Measurements from ENCODE around the gene SYT2. TPM values are rescaled to one million over a fixed set of nuclear protein-coding genes. Genes with fewer than 3 reads are reported as not detected.

Gene SYT2
- polyA plus RNA-seq, 1 of the 3 experiments (the other 2 are of a cell fraction), result 0.03 TPM

- Histone ChIP-seq H3K4me2 (no peak overlapping the region), H3K9me2 (no peaks in the 10 kb centered on the region), H3K79me2 (ENCODE audit: insufficient read depth) (no peaks in the 10 kb centered on the region), H3K9ac (no peak overlapping the region), H3K27me3 (ENCODE audit: insufficient read depth) (no peaks in the 10 kb centered on the region; the same call in none of the 2 replicates), H3K9me3 (no peaks in the 10 kb centered on the region), H2AFZ (ENCODE audit: low read depth) (no peak overlapping the region), H3K4me3 (ENCODE audit: low read depth in 2 of 2, low read length in 1 of 2) (no peak overlapping the region), H3K27ac (ENCODE audit: low read depth in 2 of 2, low read length in 1 of 2) (no peak overlapping the region), H3K36me3 (replicated peaks in 1 of 2; ENCODE audit: control insufficient read depth in 1 of 2, insufficient read depth in 2 of 2, low read length in 1 of 2) (no peaks in the 10 kb centered on the region), H3K4me1 (ENCODE audit: control insufficient read depth in 1 of 2, insufficient read depth in 2 of 2, low read depth in 1 of 2, low read length in 1 of 2) (peaks cover 0 to 9% of the 10 kb centered on the region in 2 experiments; a peak in 1 of 4 replicates), H3F3A (replicated peaks; ENCODE audit: insufficient read depth) (no peaks in the 10 kb centered on the region), H4K20me1 (ENCODE audit: insufficient read depth) (no peaks in the 10 kb centered on the region)
- TF ChIP-seq POLR2AphosphoS5 (IDR thresholded peaks at IDR 0.05; ENCODE audit: low read depth, low read length) (no peak), FOSL2 (IDR thresholded peaks at IDR 0.05; ENCODE audit: borderline replicate concordance, low read depth) (no peak), TEAD4 (IDR thresholded peaks at IDR 0.05; ENCODE audit: borderline replicate concordance, insufficient read depth) (no peak), MXI1 (IDR thresholded peaks at IDR 0.05; ENCODE audit: low read depth, low read length) (no peak)
- no peak for DNase-seq
- CTCF ChIA-PET, result interaction anchor here (0.8 to 4.4 kb wide), 9 partner anchors 10 to 195 kb away, joined by 3 to 38 read pairs (median 5); no protein-coding TSS in a partner anchor
- POLR2A ChIA-PET, result no interaction called here
- WGBS (ENCODE audit: low lambda C conversion rate), result 32% methylated on average over 6 of the region's 6 CpGs
Observed at GRCh38 chr1:202659541-202659940, 50.7 kb downstream of the SYT2 start.

GRCh38 chr1:202658769-202659168 is 51.5 kb downstream of the SYT2 start:
- Histone ChIP-seq H3K4me3 (ENCODE audit: low read depth in 2 of 2, low read length in 1 of 2) (no peak overlapping the region), H3K79me2 (ENCODE audit: insufficient read depth) (no peaks in the 10 kb centered on the region), H2AFZ (ENCODE audit: low read depth) (no peak overlapping the region), H3K4me2 (no peak overlapping the region), H4K20me1 (ENCODE audit: insufficient read depth) (no peaks in the 10 kb centered on the region), H3F3A (replicated peaks; ENCODE audit: insufficient read depth) (no peaks in the 10 kb centered on the region), H3K4me1 (ENCODE audit: control insufficient read depth in 1 of 2, insufficient read depth in 2 of 2, low read depth in 1 of 2, low read length in 1 of 2) (peaks cover 0 to 9% of the 10 kb centered on the region in 2 experiments; a peak in 1 of 4 replicates), H3K27ac (ENCODE audit: low read depth in 2 of 2, low read length in 1 of 2) (no peak overlapping the region), H3K9me3 (no peaks in the 10 kb centered on the region), H3K9ac (no peak overlapping the region), H3K9me2 (no peaks in the 10 kb centered on the region), H3K36me3 (replicated peaks in 1 of 2; ENCODE audit: control insufficient read depth in 1 of 2, insufficient read depth in 2 of 2, low read length in 1 of 2) (no peaks in the 10 kb centered on the region), H3K27me3 (ENCODE audit: insufficient read depth) (no peaks in the 10 kb centered on the region; the same call in none of the 2 replicates)
- ChIA-PET CTCF (interaction anchor here (0.7 to 4.4 kb wide), 8 partner anchors 9 to 61 kb away, joined by 3 to 38 read pairs (median 10); no protein-coding TSS in a partner anchor), POLR2A (no interaction called here)
- TF ChIP-seq POLR2AphosphoS5 (IDR thresholded peaks at IDR 0.05; ENCODE audit: low read depth, low read length), result no peak
- no peak for TF ChIP-seq RCOR1 (IDR thresholded peaks at IDR 0.05; ENCODE audit: low read length)
- TF ChIP-seq NFIC (IDR thresholded peaks at IDR 0.05; ENCODE audit: borderline replicate concordance), result no peak
- no peak for TF ChIP-seq YY1 (IDR thresholded peaks at IDR 0.05; ENCODE audit: low read depth)
- no peak for TF ChIP-seq EZH2phosphoT487 (IDR thresholded peaks at IDR 0.05; ENCODE audit: borderline replicate concordance, low read depth)
- TF ChIP-seq GATA2 (CRISPR knock-in tag; IDR thresholded peaks at IDR 0.05), result no peak
- TF ChIP-seq CHD2 (IDR thresholded peaks at IDR 0.05; ENCODE audit: low read length, partially characterized antibody), result no peak
- no peak for DNase-seq
- 43% methylated on average over 2 of the region's 2 CpGs for WGBS (ENCODE audit: low lambda C conversion rate)

- WGBS (ENCODE audit: low lambda C conversion rate), result 56% methylated on average over 4 of the region's 8 CpGs
- ChIA-PET POLR2A (no interaction called here), CTCF (interaction anchor here (0.7 to 4.4 kb wide), 8 partner anchors 18 to 194 kb away, joined by 3 to 38 read pairs (median 4); no protein-coding TSS in a partner anchor)
- Histone ChIP-seq H3K79me2 (ENCODE audit: insufficient read depth) (no peaks in the 10 kb centered on the region), H3K9ac (no peak overlapping the region), H3F3A (replicated peaks; ENCODE audit: insufficient read depth) (no peaks in the 10 kb centered on the region), H3K4me3 (ENCODE audit: low read depth in 2 of 2, low read length in 1 of 2) (no peak overlapping the region), H3K9me3 (no peaks in the 10 kb centered on the region), H3K4me1 (ENCODE audit: control insufficient read depth in 1 of 2, insufficient read depth in 2 of 2, low read depth in 1 of 2, low read length in 1 of 2) (peaks cover 0 to 9% of the 10 kb centered on the region in 2 experiments; a peak in 1 of 4 replicates), H3K9me2 (no peaks in the 10 kb centered on the region), H2AFZ (ENCODE audit: low read depth) (no peak overlapping the region), H4K20me1 (ENCODE audit: insufficient read depth) (no peaks in the 10 kb centered on the region), H3K27me3 (ENCODE audit: insufficient read depth) (no peaks in the 10 kb centered on the region; the same call in none of the 2 replicates), H3K36me3 (replicated peaks in 1 of 2; ENCODE audit: control insufficient read depth in 1 of 2, insufficient read depth in 2 of 2, low read length in 1 of 2) (no peaks in the 10 kb centered on the region), H3K27ac (ENCODE audit: low read depth in 2 of 2, low read length in 1 of 2) (no peak overlapping the region), H3K4me2 (no peak overlapping the region)
- no peak for DNase-seq
- no peak for TF ChIP-seq IRF3 (IDR thresholded peaks at IDR 0.05; ENCODE audit: low read depth, low read length)
- no peak for TF ChIP-seq TCF12 (IDR thresholded peaks at IDR 0.05)
- no peak for TF ChIP-seq SMC3 (IDR thresholded peaks at IDR 0.05; ENCODE audit: low read depth, low read length)
- TF ChIP-seq TAF1 (IDR thresholded peaks at IDR 0.05; ENCODE audit: borderline replicate concordance, low read depth, low read length), result no peak
- TF ChIP-seq FOSL2 (IDR thresholded peaks at IDR 0.05; ENCODE audit: borderline replicate concordance, low read depth), result no peak
- TF ChIP-seq FOXJ3 (CRISPR knock-in tag; IDR thresholded peaks at IDR 0.05), result no peak
- TF ChIP-seq SIN3A (IDR thresholded peaks at IDR 0.05; ENCODE audit: borderline replicate concordance, low read depth, low read length), result no peak
- TF ChIP-seq EZH2phosphoT487 (IDR thresholded peaks at IDR 0.05; ENCODE audit: borderline replicate concordance, low read depth), result no peak
- no peak for TF ChIP-seq GATA2 (CRISPR knock-in tag; IDR thresholded peaks at IDR 0.05)
- TF ChIP-seq MEF2A (IDR thresholded peaks at IDR 0.05; ENCODE audit: borderline replicate concordance, low read depth), result no peak
- no peak for TF ChIP-seq EP300 (IDR thresholded peaks at IDR 0.05; ENCODE audit: borderline replicate concordance in 1 of 2, low read depth in 1 of 2, low read length in 1 of 2)
- no peak for TF ChIP-seq RAD21 (IDR thresholded peaks at IDR 0.05; ENCODE audit: low read length)
- no peak for TF ChIP-seq CTCF (IDR thresholded peaks at IDR 0.05)
Observed at GRCh38 chr1:202658251-202658759, 51.9 kb downstream of the SYT2 start.

Measured in SK-N-SH (cell line).